Activated T-cell treated with anti-CD3 and anti-CD28 coated beads, Interleukin-2, amount 50 U/mL, for 1 hour (primary cell): ENCODE results near the gene PARD3.
A peak's percentile ranks its signal among the peaks of the same experiment; 100 is the strongest.

Experiments
- DNase-seq: peaks from one replicate; pipeline ENCODE4 v3.0.0-alpha.2; 2020

The PARD3 gene

DNA sequence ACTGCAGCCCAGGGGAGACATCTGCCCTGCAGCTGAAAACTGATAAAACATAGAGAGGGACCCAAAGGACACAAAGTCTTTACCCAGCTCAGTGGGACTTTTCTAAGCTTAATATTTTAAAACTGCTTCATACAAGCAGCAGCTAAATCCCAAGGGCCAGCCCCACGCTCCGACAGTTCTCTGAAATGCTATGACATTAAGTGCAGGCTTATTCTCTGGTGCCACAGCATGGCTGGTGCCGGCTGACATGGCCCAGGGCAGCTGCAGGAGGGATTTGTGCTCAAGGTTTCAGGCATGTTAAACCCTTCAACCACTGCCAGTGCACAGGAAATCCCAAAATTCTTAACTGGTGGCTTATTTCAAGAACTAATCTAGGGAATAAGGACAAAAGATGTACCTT is 170.9 kb downstream of the PARD3 start:
- DNase-seq: no peak

GRCh38 chr10:34643620-34644019 is 171.5 kb downstream of the PARD3 start:
- no peak for DNase-seq

DNA sequence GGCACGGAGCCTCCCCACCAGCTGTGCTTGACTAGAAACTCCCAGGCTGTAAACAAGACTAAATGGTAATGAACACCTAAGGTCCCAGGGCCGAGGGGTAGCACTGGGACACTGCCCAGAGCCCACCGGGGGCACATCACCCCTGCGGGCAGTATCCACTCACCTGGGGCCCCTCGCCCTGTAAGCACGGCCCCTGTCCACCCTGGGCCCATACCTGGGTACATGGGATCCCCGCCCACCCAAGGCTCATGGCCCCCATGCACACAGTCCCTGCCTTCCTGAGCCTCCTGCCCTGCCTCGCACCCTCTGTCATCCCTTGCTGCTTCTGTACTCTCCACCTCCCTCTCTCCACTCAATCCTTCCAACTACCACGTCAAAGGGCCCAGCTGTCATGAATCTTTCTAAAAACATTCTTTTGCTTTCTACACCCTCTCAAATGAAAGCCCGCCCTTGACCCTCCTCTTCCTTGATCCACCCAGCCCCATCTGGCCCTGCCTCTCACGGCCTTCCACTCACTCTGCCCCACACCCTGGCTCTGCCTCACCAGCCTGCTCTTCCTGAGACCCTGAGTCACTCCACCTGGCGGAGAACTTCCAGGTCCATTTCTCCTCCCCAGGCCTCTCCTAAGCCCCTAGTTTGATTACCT is 173.1 kb downstream of the PARD3 start:
- DNase-seq: no peak

DNA sequence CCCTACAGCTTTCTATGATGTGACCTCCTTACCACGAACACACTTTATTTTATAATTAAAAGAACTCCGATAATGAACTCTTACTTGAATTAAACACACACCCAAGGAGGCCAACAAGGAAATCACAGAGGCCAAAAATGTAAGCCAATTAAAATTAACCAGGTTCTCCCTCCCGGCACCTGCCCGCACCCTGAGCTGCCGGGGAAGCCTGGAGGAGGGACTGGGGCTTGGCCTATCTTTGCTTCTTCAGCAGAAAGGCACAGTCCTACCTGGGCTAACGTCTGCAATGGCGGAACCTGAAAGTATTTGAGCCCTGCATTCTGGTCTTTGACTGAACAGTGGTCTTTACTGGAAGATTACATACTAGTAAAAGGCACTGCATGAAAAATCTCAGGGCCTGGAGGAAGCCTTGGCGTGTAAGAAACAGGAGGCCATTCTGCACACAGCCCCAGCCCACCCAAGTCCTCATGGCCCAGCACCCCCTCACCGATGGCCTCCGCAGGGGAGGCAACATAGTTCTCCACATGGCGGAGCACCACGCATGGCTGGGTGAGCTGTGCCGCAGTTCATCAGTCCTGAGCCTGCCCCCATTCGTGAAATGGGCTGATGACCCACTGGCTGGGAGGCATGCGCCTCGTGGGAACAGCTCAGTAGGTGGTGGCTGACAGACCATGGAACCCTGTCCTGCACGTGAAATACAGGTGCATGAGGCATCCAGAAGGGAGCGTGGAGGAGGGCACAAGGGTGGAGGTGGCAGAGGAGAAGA is 173.8 kb downstream of the PARD3 start:
- DNase-seq: no peak

DNA sequence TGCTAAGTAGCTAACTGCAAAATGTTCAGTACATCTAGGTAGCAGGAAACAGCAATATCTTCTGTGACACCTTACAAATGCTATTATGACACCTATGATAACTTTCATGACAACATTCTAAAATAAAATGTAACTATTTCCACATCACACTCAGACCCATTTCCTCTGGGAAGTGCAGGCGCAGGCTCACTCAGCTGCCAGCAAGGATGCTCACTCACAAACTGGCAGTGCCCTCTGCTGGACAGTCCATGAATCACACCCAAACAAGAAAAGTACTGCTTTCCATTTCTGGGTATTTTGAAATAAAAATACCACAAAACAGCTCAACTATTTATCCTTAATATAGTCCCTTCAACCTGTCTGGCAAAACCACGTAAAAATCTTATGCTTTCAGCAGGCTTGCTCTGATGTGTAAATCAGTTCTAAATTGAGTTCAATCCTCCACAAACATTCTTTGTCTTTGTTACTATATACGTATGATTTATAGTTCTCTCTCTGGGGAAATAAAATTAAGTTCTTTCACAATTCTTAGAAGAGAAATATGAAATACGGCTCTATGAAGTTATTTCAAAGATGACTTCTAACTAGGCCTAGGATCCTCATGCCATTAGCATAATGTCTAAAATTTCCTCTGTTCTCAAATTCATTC is 176.6 kb downstream of the PARD3 start:
- DNase-seq: peak; percentile 55

DNA sequence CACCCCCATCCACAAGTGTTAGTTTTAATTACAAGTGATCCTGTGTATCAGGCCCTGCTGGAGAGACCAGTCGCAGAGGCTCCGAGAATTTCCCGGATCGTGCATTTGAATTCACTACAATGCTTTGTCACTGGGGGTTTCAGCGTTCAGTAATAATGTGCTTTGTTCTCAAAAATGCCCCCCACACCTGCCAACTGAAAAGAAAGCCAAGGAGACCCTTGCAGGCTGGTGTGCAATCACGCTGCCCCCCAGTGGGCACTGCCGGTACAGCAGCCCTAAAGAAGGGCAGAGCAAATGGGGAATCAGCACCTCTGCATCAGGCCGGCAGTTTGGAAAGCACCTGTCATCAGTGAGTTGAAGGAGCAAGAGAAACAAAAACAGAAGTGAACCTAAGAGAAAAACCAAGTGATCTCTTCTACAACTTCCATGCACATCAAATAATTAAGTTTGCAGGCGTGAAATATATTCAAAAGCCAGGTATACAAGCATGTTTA is 177.6 kb downstream of the PARD3 start:
- DNase-seq: peak; percentile 71

DNA sequence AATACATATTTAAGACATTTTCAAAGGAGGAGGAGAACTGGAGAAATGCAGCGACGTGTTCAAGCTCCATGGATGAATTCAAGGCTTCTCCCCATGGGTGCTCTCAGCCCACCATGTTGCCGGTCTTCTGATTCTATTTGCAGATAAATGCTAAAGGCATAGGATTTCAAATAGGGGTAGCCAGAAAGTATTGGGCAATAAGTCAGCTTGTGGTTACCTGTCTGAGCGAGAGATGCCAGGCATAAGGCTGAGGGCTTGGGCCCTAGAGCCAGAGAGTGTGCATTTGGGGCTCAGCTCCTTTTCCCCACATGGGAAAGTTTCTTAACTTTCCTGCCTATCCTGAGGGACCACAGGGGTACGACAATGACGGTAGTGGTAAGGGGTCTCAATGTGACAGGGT is 180.0 kb downstream of the PARD3 start:
- DNase-seq: no peak

- no peak for DNase-seq
These were observed 181.7 kb downstream of the PARD3 start for GRCh38 chr10:34633374-34633773.

DNA sequence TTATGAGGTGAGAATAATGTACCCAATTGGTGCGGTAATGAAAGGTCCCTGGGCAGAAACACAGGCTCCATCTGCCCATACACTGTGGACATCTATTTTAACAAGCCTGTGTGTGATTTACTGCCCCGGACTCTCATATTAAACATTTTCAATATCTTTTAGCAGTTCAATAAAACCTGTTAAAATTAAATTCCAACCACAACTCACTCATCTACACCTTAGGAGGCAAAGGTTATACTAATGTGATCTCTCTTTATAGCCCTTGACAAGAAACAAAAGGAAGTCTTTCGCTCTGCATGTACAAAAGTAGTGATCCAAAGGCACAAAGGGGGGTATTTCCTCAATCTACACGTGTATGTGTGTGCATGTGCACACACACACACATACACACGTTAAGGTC is 186.0 kb downstream of the PARD3 start:
- DNase-seq: no peak

DNA sequence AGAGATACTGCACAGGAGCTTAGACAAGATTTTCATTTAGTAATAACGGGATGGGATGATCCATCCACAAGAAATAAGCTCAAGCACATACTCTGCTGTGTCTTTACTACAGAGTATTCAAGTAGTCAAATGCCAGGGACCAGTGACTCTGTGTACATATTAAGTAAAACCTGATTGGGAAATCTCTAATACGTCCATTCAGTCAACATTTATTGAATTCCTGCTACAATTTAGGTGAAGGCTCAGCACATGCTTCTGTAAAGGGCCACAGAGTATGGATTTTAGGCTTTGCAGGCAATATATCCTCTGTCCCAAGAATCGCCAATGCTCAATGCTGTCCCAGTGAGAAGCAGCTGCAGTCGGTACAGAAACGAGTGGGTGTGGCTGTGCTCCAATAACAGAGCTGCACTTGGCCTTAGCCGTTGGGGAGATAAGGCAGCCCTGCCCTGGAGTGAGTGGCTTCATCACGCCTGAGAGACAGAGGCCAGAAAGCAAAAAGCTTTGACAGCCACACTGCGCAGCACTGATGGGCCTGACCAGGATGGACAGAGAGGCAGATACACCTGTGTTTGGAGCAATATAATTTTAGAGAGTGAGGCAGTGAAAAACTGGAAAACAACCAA is 186.8 kb downstream of the PARD3 start:
- DNase-seq: no peak

DNA sequence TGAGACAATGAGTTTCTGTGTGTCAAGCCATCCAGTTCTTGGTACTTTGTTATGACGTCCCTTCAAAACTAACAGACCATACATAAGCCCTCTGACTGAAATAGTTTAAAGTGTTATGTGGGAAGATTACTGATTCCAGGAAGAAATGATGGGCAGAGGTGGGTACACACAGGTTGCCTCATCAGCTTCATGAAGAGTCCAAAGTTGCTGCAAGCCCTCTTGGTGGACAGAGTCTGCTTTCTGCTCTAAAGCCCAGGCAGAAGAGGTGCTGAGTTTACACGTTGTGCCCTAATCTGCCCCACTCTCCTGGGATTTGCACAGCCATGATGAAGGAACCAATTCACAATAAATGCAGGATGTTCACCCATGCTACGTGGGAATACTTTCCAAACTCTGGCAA is 187.4 kb downstream of the PARD3 start:
- no peak for DNase-seq

DNA sequence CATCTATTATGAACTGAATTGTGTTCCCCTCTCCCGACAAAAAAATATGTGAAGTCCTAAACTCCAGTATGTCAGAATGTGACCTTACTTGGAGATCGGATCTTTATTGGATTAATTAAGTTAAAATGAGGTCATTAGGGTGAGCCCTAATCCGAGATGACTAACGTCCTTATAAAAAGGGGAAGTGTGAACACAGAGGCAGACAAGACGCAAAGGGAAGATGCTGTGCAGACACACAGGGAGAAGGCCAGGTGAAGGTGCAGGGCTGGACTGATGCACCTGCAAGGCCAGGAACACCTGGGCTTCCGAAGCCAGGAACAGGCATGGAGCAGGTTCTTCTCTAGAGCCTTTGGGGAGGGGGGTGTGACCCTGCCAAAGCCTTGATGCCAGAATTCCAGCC is 187.8 kb downstream of the PARD3 start:
- no peak for DNase-seq

- no peak for DNase-seq
These were observed 188.8 kb downstream of the PARD3 start for GRCh38 chr10:34626158-34626880.

DNA sequence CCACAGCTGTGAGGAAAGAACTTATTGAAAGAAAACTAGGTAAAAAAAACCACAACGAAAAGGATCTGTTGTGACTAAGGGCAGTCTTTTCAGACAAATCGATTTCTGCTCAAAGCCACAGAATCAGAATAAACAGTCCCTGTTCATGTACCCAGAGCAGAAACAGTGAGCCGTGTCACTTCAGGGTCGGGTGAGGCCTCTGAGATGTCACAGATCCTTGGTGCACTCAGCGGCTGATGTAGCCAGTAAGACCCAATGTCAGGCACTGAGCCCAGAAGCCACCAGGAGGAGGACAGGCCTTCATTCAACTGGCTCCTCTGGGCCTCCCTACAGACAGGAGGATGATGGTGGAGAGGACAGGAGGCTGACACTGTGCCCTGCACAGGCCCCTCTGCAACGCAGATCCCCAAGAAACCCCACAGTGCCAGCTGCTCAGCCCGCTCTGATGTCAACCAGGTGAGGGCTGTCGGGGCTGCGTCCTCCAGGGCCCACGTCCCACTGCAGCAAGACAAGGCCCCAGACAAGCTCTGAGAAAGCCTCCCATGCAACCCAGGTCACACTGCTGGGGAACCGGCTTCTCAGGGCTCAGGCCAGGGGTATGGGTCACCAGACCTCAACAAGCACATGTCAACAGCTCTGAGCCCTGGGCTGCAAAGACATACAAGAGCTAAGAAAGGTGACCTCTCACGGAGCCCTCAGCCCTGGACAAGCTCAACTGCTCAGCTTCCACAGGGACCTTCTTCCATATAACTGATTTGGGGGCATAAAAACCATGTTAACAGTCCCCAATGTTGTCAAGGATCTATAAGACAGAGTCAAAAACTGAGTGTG is 190.6 kb downstream of the PARD3 start:
- no peak for DNase-seq

DNA sequence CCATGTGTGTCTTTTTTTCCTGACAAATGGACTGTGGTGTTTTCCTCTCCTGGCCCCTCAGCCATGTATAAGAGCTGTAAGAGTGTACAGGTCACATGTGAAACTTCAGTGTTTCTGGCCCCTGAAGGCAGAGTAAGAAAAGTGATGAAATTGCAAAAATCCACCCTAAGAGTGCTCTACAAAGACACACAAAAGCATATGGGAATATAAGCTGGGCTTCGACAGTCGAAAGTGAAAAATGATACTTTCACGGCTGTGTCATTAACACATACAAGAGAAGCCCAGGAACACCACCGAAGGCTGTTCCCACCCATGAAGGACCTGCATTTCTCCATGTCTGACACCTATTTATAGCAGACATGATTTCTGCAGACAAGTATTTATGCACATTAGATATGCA is 192.2 kb downstream of the PARD3 start:
- DNase-seq: no peak

DNA sequence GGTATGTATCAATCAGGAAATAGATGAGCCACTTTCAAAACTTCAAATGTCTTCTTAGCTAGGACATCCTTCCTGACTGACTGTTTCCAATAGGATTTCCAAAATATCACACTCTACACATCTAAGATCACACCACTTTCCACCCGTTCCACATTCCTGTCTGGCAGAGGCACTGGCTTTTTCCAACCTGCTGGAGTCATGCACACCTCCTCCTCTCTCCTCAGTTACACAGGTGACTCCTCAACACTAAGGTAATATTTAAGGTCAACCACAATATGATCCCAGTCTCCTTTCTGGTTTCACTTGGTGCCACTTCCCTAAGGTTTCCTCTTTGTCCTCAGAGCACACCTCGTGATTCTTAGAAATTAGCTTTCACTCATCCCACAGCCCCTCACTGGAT is 196.5 kb downstream of the PARD3 start:
- no peak for DNase-seq

GRCh38 chr10:34615770-34616169 is 199.3 kb downstream of the PARD3 start:
- no peak for DNase-seq

- no peak for DNase-seq
These were observed 201.6 kb downstream of the PARD3 start for GRCh38 chr10:34613491-34613890.

- no peak for DNase-seq
These were observed 202.2 kb downstream of the PARD3 start for GRCh38 chr10:34612938-34613337.

DNA sequence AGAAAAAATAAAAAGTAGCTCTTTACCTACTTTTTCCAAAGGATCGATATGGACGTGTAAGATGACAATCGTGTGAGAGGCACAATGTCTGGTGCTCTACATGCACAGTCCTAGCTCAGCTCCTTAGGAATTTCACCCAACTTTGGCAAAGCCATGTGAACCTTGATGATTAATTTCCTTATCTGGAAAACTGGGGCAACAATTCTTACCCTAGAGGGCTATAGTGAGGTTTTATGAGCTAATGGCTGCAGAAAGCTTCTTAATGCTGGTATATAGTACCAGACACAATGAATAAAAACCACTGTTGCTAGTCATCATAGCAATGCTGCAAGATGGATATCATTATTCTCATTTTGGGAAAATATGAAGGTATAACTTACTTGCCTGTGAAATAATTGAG is 202.7 kb downstream of the PARD3 start:
- no peak for DNase-seq

DNA sequence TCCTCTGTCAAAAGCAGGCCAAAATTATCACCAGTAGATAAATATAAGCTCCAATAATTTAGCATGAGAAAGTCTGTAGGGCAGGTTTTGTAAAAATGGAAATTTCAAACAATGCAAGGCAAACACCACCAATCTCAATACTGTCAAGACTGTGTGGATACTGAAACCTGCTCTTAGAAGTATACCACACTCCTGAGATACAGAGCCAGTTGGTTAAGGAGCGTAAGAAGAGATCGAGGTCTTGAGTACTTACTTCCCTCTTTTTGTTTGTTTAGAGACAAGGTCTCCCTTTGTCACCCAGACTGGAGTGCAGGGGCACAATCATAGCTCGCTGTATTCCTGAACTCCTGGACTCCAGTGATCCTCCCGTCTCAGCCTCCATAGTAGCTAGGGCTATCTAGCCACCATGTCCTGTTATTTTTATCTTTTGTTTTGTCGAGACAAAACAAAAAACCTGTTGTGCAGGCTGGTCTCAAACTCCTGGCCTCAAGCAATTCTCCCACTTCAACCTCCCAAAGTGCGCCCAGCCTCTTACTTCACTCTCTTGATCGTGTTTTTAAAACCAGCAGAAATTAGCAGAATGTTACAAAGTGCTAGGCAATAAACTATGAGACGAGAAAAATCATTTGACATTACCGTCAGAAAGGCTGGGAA is 205.7 kb downstream of the PARD3 start:
- DNase-seq: no peak
